GM21737 (cell line): Measurements from ENCODE around the gene PCK2.
"Not testable (repeated sequence)": the region's sequence is repeated elsewhere in the genome, so short reads cannot be mapped to it uniquely, and the experiment has no call there.

ENCODE experiments used
- ATAC-seq: cut with Tn5 transposase; IDR thresholded peaks from one replicate; pipeline ENCODE4 v1.9.1; 2021; ENCODE audit warnings: mild to moderate bottlenecking, moderate library complexity; ENCODE audit not compliant: unreplicated experiment

The PCK2 gene

GRCh38 chr14:24093901-24094840 is at the start of gene PCK2:
PCK2 (plus strand) TSS chr14:24094311; CDS start chr14:24094406, 95 bp downstream.
- ATAC-seq: peak; percentile 50

GRCh38 chr14:24049002-24049401 is 45.1 kb upstream of the PCK2 start:
- not testable (repeated sequence) for ATAC-seq

- not testable (repeated sequence) for ATAC-seq
These were observed 43.4 kb upstream of the PCK2 start for GRCh38 chr14:24050753-24051152.

GRCh38 chr14:24051176-24051788 is 42.8 kb upstream of the PCK2 start:
- no peak for ATAC-seq

- peak; percentile 67 for ATAC-seq
These were observed 42.1 kb upstream of the PCK2 start, which contains the start of gene CARMIL3 for GRCh38 chr14:24051789-24052655. CARMIL3 (plus strand) TSS chr14:24052009; CDS start chr14:24052154, 145 bp downstream.

- no peak for ATAC-seq
These were observed 41.2 kb upstream of the PCK2 start for GRCh38 chr14:24052656-24053547.

GRCh38 chr14:24053548-24054323 is 40.4 kb upstream of the PCK2 start:
- no peak for ATAC-seq

- no peak for ATAC-seq
These were observed 39.8 kb upstream of the PCK2 start for GRCh38 chr14:24054324-24054641.

- ATAC-seq: no peak
These were observed 39.5 kb upstream of the PCK2 start for GRCh38 chr14:24054646-24055045.

- no peak for ATAC-seq
These were observed 37.9 kb upstream of the PCK2 start for GRCh38 chr14:24055971-24056799.

- no peak for ATAC-seq
These were observed 37.3 kb upstream of the PCK2 start for GRCh38 chr14:24056800-24057184.

- ATAC-seq: no peak
These were observed 36.8 kb upstream of the PCK2 start for GRCh38 chr14:24057271-24057670.

- no peak for ATAC-seq
These were observed 36.2 kb upstream of the PCK2 start for GRCh38 chr14:24057867-24058259.

- ATAC-seq: peak; percentile 48
These were observed 35.7 kb upstream of the PCK2 start for GRCh38 chr14:24058260-24058950.

GRCh38 chr14:24058951-24059475 is 35.1 kb upstream of the PCK2 start:
- ATAC-seq: no peak

GRCh38 chr14:24059841-24060388 is 34.2 kb upstream of the PCK2 start:
- ATAC-seq: no peak

- ATAC-seq: no peak
These were observed 33.7 kb upstream of the PCK2 start for GRCh38 chr14:24060443-24060842.
